Testis (tissue), 2 donors: ENCODE results near the gene SNX13.

Experiments used
- CTCF ChIP-seq, 3 experiments: fragments of 450-650 bp in 2 of 3; fragments of 200-600 bp in 1 of 3; sonication (generic) in 1 of 3; IDR thresholded peaks; one replicate each; pipeline ENCODE4 v1.5.1; 2016 to 2019; ENCODE audit warnings: antibody characterized with exemption in 3 of 3, mild to moderate bottlenecking in 2 of 3, moderate library complexity in 1 of 3
- POLR2A ChIP-seq: fragments of 450-650 bp; IDR thresholded peaks from one replicate; pipeline ENCODE4 v1.6.1; 2017; ENCODE audit warnings: antibody characterized with exemption, mild to moderate bottlenecking, moderate library complexity

DNA sequence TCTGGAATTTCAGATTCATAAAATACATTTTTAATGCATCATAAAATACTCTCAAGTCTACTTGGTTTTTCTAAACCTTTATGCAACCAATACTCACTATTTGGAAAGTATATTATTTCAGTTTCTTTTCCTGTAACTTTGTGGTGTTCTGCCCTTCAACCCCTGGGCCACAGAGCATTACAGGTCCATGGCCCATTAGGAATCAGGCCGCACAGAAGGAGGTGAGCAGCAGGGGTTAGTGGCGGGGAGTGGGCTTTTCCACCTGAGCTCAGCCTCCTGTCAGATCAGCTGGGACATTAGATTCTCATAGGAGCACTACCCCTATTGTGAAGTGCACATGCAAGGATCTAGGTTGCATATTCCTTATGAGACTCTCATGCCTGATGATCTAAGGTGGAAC, 9.7 kb downstream of the SNX13 start:
- TF ChIP-seq CTCF (IDR thresholded peaks at IDR 0.05) = no peak
- no peak for TF ChIP-seq POLR2A
